HG03469 (cell line): ENCODE data around the gene COPZ2.
"Not testable (repeated sequence)": the region's sequence is repeated elsewhere in the genome, so short reads cannot be mapped to it uniquely, and the experiment has no call there.

Experiments used
- ATAC-seq: cut with Tn5 transposase; IDR thresholded peaks from one replicate; pipeline ENCODE4 v1.9.1; 2021; ENCODE audit warnings: mild to moderate bottlenecking, moderate library complexity, moderate number of reproducible peaks; ENCODE audit not compliant: unreplicated experiment

COPZ2 gene

DNA sequence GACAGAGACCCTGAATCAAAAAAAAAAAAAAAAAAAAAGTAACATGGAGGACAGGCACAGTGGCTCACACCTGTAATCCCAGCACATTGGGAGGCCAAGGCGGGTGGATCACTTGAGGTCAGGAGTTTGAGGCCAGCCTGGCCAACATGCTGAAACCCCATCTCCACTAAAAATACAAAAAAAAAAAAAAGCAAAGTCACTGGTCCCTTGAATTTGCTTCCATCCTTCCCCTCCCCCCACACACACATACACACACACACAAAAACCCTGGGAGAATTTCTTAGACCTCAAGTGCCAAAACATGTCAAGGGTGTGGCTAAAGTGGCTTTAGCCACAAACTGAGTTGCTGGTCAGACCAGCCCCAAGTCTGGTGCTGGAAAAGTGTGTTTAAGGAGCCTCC lies 49.2 kb downstream of the COPZ2 start:
- not testable (repeated sequence) for ATAC-seq

DNA sequence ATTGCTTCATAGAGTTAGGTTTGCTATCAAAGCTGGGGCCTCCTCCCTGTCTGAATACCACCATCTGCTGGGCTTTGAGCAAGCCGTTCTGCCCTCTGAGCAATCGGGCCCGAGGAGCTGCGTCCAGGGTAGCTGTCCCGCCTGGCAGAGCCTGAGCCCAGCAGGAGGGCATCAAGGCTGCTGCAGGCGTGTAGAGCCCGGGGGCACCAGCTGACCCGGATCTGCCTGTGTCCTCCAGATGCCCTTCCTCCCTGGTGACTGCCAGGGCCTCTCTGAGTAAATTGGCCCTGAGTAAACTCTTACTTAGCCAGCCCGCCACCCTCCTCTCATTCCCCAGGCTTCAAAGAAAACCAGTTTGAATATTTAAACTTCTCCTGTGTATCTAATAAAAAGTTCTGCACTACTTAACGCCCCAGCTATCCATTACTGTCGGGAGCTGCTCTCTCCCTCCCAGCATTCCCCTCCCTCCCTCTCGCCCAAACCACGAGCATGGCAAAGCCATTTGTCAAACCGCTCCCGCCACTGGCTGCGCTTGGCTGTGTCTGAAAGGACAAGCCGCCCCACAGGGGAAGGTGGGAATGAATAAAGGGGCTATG lies 50.3 kb downstream of the COPZ2 start:
- no peak for ATAC-seq

DNA sequence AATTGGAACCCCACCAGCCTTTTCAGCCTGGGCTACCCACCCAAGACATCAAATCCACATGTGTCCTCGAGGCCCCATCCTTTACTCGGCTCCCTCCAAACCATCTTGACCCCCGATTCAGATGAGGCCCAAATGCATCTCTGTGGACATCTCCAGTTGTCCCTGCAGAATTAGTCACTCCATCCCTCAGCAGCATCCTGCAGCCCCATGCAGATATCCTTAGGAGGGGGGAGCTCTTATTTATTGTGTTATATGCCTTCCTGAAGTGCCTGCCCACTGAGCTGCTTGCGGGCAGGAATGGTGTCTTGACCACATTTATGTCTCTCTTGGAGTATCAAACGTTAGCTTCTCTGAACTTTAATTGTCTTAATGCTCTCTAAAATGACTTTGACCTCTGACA lies 51.1 kb downstream of the COPZ2 start:
- no peak for ATAC-seq

DNA sequence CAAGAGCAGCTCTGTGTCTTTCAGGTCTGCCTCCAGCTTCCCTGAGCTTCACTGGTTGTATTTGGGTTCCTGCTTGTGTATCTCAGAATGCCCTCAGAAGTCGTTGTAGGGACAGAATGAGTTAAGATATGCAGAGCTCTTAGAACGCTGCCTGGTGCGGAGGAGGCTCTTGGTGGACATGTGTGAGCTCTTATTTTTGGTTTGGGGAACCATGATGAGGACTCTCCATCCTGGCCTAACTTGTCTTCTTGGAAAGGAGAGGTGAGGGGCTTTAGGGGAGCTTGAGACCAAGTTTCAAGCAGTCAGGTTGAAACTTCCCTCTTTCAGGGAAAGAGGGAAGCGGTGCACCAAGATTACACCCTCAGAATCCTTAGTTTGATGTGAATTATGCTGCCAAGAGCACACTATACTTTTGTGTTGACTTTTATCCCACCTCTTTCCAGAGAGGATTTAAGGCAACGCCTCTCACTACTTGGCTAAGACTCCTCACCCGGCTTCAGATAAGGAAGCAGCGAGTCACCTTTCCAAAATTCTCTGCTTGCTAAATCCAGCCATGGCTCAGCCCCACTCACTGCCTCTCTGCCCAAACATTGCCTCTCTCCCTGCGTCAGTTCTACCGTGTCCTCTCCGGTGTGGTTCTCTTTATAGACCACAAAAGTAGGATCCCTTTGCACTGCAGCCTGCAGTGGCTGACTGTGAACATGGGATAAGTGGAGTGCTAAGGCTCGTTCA lies 53.9 kb downstream of the COPZ2 start:
- no peak for ATAC-seq

DNA sequence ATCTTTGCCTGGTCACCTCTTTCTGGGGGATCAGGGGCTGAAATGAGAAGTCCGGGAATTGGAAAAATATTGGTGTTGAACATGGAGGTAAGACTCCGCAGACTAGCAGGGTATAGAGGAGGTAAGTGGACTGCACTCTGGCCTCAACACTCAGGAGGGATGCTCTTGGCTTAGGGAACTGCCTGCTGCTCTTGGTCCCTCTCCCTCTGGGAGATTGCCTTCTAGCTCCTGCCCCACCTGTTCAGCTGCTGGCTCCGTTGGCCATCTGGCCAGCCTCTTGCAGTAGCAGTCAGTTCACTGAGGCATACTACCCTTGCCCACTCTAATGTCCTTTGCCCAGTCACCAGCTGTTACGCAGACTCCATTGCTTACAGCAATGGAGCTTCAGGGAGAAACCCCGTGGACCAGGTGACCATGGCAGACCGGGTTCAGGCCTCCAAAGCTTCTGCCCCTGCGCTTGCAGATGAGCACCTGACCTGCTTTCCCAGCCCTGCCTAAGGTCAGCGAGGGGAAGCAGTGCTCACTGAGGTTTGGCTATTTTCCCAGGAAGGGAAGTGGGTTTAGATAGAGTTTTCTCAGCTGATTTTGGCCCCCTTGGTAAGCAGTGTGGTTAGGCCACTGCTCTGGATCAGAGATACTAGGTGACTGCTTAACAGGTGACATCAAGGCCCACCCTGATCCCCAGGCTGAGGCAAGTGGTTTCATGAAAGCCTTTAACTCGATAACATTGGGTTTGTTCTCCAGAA lies 54.8 kb downstream of the COPZ2 start:
- no peak for ATAC-seq

DNA sequence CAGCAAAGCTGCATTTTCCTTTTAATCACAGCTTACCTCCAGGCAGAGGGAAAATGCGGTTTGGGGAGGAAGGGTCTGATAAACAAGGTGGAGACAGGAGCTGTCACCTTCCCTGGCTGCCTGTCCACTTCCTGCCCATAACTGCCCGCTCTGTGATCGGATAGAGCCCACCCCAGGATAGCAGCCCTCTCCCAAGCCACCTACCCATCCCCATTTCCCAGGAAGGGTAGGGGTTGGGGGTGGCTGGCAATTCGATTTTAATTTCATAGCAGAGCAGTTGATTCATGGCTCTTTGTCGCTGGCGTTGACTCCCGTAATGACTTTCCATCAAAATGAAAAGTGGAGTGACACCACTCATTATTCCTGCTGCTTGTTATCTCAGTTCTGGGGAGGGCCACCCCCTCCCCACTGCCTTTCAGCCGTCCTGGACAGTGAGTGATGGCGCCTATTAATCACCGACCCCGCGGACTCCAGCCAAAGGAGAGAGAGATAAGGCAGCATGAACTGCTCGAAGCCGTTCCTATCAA lies 55.4 kb downstream of the COPZ2 start:
- ATAC-seq, result no peak

DNA sequence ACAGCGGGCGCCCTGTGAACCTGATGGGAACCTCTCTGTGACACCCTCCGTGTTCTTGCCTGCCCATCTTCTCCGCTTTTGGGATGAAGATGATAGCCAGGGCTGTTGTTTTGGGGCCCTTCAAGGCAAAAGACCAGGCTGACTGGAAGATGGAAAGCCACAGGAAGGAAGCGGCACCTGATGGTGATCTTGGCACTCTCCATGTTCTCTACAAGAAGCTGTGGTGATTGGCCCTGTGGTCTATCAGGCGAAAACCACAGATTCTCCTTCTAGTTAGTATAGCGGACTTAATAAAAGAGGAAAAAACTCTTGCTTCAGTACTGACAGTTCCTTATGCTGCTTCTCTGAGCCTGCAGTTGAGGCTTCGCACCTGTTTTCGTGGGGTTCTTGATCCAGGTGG lies 56.1 kb downstream of the COPZ2 start:
- no peak for ATAC-seq

DNA sequence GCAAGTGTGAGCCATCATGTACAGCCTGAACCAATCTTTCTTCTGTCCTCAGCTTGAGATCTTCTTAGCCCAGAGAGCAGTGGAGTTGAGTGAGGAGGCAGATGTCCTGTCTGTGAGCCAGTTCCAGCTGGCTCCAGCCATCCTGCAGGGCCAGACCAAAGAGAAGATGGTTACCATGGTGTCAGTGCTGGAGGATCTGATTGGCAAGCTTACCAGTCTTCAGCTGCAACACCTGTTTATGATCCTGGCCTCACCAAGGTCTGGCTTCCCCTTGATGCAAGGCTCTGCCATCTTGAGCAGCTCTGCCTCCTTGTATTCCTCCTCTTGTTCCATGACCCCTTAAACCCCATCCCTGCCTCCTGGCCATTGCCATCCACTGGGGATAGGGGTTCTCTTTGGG lies 57.1 kb downstream of the COPZ2 start:
- ATAC-seq, result no peak

DNA sequence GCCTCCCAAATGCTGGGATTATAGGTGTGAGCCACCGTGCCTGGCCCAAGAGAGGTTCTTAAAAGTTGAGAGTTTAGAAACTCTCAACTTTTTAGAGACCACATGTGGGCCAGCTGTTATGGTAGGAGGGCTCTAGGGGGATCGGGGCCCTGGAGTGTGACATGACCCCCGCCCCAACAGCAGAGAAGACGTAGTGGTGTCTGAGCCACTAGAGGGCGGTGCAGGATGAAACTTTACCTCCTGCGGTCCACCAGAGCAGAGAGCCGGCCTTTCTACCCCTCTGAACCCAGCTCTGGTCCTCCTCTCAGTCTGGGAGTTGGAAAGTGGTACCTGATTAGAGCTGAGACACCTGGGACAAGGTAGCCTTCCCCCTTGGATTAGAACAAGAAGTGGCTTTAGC lies 59.3 kb downstream of the COPZ2 start:
- ATAC-seq, result no peak
